ENCODE results near the gene BRD3. TPM values are rescaled to one million over a fixed set of nuclear protein-coding genes. Genes with fewer than 3 reads are reported as not detected.
"Not testable (repeated sequence)": the region's sequence is repeated elsewhere in the genome, so short reads cannot be mapped to it uniquely, and the experiment has no call there.

Gene BRD3
- total RNA-seq, 1 experiment from 2014 or later = 108 TPM

- ATAC-seq (no peak), DNase-seq (ENCODE audit: low spot score) (no peak)
- POLR2A ChIA-PET = no interaction called here
- H3K36me3 Mint-ChIP-seq = peaks cover 13% of the 10 kb centered on the region
- CTCF ChIA-PET = no interaction called here
- no peaks in the 10 kb centered on the region for H3K4me1 Mint-ChIP-seq
- no peak overlapping the region for H3K4me3 Mint-ChIP-seq
- peaks cover 39% of the 10 kb centered on the region for H3K9me3 Mint-ChIP-seq
- no peak overlapping the region for H3K27ac Mint-ChIP-seq
- H3K27me3 Mint-ChIP-seq (ENCODE audit: low read depth) = peaks cover 50% of the 10 kb centered on the region
- TF ChIP-seq ZNF416 (CRISPR knock-in tag; IDR thresholded peaks at IDR 0.05) = no peak
- TF ChIP-seq, protein P1, sequence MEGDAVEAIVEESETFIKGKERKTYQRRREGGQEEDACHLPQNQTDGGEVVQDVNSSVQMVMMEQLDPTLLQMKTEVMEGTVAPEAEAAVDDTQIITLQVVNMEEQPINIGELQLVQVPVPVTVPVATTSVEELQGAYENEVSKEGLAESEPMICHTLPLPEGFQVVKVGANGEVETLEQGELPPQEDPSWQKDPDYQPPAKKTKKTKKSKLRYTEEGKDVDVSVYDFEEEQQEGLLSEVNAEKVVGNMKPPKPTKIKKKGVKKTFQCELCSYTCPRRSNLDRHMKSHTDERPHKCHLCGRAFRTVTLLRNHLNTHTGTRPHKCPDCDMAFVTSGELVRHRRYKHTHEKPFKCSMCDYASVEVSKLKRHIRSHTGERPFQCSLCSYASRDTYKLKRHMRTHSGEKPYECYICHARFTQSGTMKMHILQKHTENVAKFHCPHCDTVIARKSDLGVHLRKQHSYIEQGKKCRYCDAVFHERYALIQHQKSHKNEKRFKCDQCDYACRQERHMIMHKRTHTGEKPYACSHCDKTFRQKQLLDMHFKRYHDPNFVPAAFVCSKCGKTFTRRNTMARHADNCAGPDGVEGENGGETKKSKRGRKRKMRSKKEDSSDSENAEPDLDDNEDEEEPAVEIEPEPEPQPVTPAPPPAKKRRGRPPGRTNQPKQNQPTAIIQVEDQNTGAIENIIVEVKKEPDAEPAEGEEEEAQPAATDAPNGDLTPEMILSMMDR (IDR thresholded peaks at IDR 0.05) = no peak
- TF ChIP-seq ZNF317 (CRISPR knock-in tag; IDR thresholded peaks at IDR 0.05; ENCODE audit: borderline replicate concordance, low read depth) = no peak
- TF ChIP-seq ATF2 (CRISPR knock-in tag; IDR thresholded peaks at IDR 0.05; ENCODE audit: borderline replicate concordance, low read depth) = no peak
- TF ChIP-seq RORB (CRISPR knock-in tag; IDR thresholded peaks at IDR 0.05) = no peak
- TF ChIP-seq ZNF396 (CRISPR knock-in tag; IDR thresholded peaks at IDR 0.05; ENCODE audit: borderline replicate concordance) = no peak
- no peak for TF ChIP-seq SP1 (CRISPR knock-in tag; conservative IDR thresholded peaks at IDR 0.05)
- TF ChIP-seq PRRX2 (CRISPR knock-in tag; IDR thresholded peaks at IDR 0.05) = no peak
- no peak for TF ChIP-seq ARID4B (CRISPR knock-in tag; IDR thresholded peaks at IDR 0.05; ENCODE audit: borderline replicate concordance)
- no peak for TF ChIP-seq IRF1 (CRISPR knock-in tag; IDR thresholded peaks at IDR 0.05)
- TF ChIP-seq ZNF219 (CRISPR knock-in tag; IDR thresholded peaks at IDR 0.05; ENCODE audit: borderline replicate concordance) = no peak
- no peak for TF ChIP-seq ESRRA (CRISPR knock-in tag; IDR thresholded peaks at IDR 0.05; ENCODE audit: borderline replicate concordance)
- no peak for TF ChIP-seq TCF7 (CRISPR knock-in tag; IDR thresholded peaks at IDR 0.05; ENCODE audit: low read depth)
- TF ChIP-seq NR3C1 (CRISPR knock-in tag; conservative IDR thresholded peaks at IDR 0.05; ENCODE audit: low read depth) = no peak
- TF ChIP-seq NFE2L1 (CRISPR knock-in tag; IDR thresholded peaks at IDR 0.05) = no peak
Measured at GRCh38 chr9:134073500-134073899, 5.7 kb upstream of the BRD3 start.

GRCh38 chr9:134072683-134073082, 4.9 kb upstream of the BRD3 start:
- DNase-seq (ENCODE audit: low spot score); H3K4me3 Mint-ChIP-seq; ATAC-seq; H3K27ac Mint-ChIP-seq; CTCF ChIA-PET; H3K4me1 Mint-ChIP-seq; POLR2A ChIA-PET: not testable (repeated sequence)
- Mint-ChIP-seq H3K9me3 (peaks cover 39% of the 10 kb centered on the region), H3K36me3 (peaks cover 13% of the 10 kb centered on the region), H3K27me3 (ENCODE audit: low read depth) (peaks cover 50% of the 10 kb centered on the region)

GRCh38 chr9:134071149-134071548, 3.3 kb upstream of the BRD3 start:
- ATAC-seq (no peak), DNase-seq (ENCODE audit: low spot score) (no peak)
- Mint-ChIP-seq H3K4me3 (no peak overlapping the region), H3K4me1 (peaks cover 4% of the 10 kb centered on the region), H3K9me3 (peaks cover 28% of the 10 kb centered on the region), H3K27me3 (ENCODE audit: low read depth) (peaks cover 41% of the 10 kb centered on the region), H3K36me3 (peaks cover 8% of the 10 kb centered on the region; the same call in 1 of the 2 replicates), H3K27ac (no peak overlapping the region)
- ChIA-PET CTCF (no interaction called here), POLR2A (no interaction called here)
- no peak for TF ChIP-seq MXD4 (CRISPR knock-in tag; IDR thresholded peaks at IDR 0.05; ENCODE audit: borderline replicate concordance)
- TF ChIP-seq MYBL2 (CRISPR knock-in tag; IDR thresholded peaks at IDR 0.05) = no peak
- TF ChIP-seq RORB (CRISPR knock-in tag; IDR thresholded peaks at IDR 0.05) = no peak
- TF ChIP-seq, protein P2, sequence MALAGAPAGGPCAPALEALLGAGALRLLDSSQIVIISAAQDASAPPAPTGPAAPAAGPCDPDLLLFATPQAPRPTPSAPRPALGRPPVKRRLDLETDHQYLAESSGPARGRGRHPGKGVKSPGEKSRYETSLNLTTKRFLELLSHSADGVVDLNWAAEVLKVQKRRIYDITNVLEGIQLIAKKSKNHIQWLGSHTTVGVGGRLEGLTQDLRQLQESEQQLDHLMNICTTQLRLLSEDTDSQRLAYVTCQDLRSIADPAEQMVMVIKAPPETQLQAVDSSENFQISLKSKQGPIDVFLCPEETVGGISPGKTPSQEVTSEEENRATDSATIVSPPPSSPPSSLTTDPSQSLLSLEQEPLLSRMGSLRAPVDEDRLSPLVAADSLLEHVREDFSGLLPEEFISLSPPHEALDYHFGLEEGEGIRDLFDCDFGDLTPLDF (CRISPR knock-in tag; IDR thresholded peaks at IDR 0.05) = no peak
- TF ChIP-seq ZNF317 (CRISPR knock-in tag; IDR thresholded peaks at IDR 0.05; ENCODE audit: borderline replicate concordance, low read depth) = no peak
- TF ChIP-seq IRF1 (CRISPR knock-in tag; IDR thresholded peaks at IDR 0.05) = no peak
- no peak for TF ChIP-seq GABPB1 (CRISPR knock-in tag; IDR thresholded peaks at IDR 0.05)
- no peak for TF ChIP-seq ETV6 (CRISPR knock-in tag; IDR thresholded peaks at IDR 0.05)
- TF ChIP-seq CREB1 (CRISPR knock-in tag; IDR thresholded peaks at IDR 0.05) = no peak
- TF ChIP-seq HMGA2 (CRISPR knock-in tag; IDR thresholded peaks at IDR 0.05) = no peak
- TF ChIP-seq MAX (CRISPR knock-in tag; IDR thresholded peaks at IDR 0.05) = no peak
- no peak for TF ChIP-seq SMAD4 (CRISPR knock-in tag; IDR thresholded peaks at IDR 0.05)
